Neuron (in vitro differentiated cells): ENCODE data around the gene HOXA3.

Source experiments
- H2AFZ ChIP-seq: one replicate; pipeline ENCODE4 v1.6.1; 2013; ENCODE audit warnings: low read depth, mild to moderate bottlenecking, inconsistent platforms, low read length, moderate library complexity
- H3K27me3 ChIP-seq: one replicate; pipeline ENCODE4 v1.6.1; 2013; ENCODE audit warnings: low read length; ENCODE audit not compliant: insufficient read depth
- H3K36me3 ChIP-seq: one replicate; pipeline ENCODE4 v1.6.1; 2013; ENCODE audit warnings: low read length; ENCODE audit not compliant: insufficient read depth
- H3K4me1 ChIP-seq: one replicate; pipeline ENCODE4 v1.6.1; 2013; ENCODE audit warnings: low read length; ENCODE audit not compliant: insufficient read depth
- H3K4me3 ChIP-seq: 2 replicates; pipeline ENCODE4 v1.5.1; 2013; ENCODE audit warnings: mild to moderate bottlenecking, low read length, moderate library complexity
- H3K9me3 ChIP-seq: one replicate; pipeline ENCODE4 v1.6.1; 2013; ENCODE audit warnings: low read length

Gene HOXA3

DNA sequence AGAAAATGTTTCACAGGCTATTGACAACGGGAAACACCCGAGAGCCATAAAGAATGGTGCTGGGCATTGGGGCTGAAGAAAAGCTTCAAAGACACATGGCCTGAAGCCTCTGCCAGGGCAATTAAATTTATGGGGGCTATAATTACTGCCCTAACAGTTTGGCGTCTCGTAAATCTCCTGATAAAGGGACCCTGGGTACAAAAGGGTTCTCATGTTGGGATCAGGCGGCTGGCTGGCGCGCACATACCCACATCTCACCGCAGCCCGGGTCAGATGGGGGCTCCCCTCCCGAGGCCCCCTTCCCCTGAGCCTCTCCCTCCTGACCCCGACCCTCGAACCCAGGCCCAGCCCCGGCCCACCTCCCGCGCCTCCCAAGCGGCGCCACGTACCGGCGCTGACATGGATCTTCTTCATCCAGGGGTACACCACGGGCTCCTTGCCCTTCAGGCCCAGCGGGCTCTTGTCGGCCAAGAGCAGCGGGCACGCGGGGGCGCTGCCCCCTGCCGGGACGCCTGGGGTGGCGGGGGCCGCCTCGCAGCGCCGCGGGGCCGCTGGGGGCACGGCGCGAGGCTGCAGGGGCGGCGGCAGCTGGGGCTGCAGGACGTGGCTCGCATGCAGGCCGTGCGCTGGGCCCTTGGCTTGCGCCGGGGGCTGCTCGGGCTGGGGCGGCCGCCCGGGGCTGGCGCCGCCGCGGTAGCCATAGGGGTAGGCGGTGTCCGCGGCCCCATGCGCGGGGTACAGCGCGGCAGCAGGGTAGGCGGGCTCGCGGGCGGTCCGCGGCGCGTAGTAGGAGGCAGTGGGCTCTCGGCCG is 22.4 kb downstream of the HOXA3 start:
- H3K27me3 ChIP-seq = peaks cover 95% of the 10 kb centered on the region
- no peaks in the 10 kb centered on the region for H3K36me3 ChIP-seq
- H3K4me1 ChIP-seq = no peaks in the 10 kb centered on the region
- H2AFZ ChIP-seq = peak overlapping the region; percentile 42
- peaks cover 4% of the 10 kb centered on the region for H3K9me3 ChIP-seq
- no peak overlapping the region for H3K4me3 ChIP-seq

DNA sequence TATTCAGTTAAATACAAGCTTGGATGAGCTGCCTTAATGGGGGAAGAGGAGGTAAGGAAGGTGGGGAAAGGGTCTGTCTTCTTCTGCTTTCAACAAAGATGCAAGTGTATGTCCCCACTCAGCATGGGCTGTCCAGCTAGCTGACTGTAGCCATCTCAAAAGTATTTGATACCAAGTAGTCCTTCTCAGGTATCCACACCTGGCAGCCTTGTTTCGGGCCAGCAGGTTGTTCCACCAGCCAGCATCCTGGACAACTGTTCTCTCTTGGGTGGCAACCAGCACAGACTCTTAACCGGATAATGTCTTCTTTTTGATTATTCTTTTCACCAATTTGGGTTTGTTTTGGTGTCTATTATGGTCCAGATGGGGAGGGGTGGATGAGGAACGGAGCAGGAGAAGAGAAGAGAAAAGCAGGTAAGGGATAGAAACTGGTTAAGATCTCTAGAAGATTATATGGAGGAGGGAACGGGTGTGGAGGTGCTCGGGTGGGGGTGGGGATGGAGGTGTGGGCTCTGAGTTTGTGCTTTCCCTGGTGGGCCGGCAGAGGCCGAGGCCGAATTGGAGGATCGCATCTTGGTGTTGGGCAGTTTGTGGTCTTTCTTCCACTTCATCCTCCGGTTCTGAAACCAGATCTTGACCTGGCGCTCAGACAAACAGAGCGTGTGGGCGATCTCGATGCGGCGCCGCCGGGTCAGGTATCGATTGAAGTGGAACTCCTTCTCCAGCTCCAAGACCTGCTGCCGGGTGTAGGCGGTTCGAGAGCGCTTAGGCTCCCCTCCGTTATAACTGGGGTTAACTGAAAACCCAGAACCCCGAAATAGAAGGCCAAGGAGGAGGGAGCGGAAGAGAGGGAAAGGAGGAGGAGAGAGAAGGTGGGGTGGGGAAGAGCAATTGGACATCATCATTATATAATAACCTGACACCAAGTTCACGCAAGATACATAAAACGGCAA is 23.3 kb downstream of the HOXA3 start:
- H2AFZ ChIP-seq = no peak overlapping the region
- no peaks in the 10 kb centered on the region for H3K4me1 ChIP-seq
- no peaks in the 10 kb centered on the region for H3K36me3 ChIP-seq
- no peak overlapping the region for H3K4me3 ChIP-seq
- H3K27me3 ChIP-seq = peaks cover 95% of the 10 kb centered on the region
- H3K9me3 ChIP-seq = peaks cover 4% of the 10 kb centered on the region

DNA sequence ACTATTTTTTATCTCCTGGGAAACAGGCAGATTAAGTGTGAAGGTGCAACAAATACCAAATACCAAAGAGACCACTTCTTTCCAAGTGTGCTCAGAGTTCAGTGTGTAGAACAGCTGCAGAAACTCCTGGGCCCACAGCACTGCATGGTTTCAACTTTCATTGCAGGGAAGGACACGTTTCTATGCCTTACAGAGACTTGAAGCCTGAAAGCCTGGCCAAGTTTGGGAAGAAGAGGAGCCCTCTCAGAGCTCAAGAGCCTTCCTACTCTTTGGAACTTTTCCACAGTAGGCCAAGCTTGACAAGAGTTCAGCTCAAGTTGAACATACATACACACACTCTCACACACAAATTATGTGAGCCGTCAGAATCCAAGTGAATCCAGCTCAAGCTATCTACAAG is 24.3 kb downstream of the HOXA3 start:
- Histone ChIP-seq H2AFZ (no peak overlapping the region), H3K27me3 (peaks cover 95% of the 10 kb centered on the region), H3K4me1 (no peaks in the 10 kb centered on the region), H3K4me3 (no peak overlapping the region), H3K9me3 (peaks cover 4% of the 10 kb centered on the region), H3K36me3 (no peaks in the 10 kb centered on the region)

DNA sequence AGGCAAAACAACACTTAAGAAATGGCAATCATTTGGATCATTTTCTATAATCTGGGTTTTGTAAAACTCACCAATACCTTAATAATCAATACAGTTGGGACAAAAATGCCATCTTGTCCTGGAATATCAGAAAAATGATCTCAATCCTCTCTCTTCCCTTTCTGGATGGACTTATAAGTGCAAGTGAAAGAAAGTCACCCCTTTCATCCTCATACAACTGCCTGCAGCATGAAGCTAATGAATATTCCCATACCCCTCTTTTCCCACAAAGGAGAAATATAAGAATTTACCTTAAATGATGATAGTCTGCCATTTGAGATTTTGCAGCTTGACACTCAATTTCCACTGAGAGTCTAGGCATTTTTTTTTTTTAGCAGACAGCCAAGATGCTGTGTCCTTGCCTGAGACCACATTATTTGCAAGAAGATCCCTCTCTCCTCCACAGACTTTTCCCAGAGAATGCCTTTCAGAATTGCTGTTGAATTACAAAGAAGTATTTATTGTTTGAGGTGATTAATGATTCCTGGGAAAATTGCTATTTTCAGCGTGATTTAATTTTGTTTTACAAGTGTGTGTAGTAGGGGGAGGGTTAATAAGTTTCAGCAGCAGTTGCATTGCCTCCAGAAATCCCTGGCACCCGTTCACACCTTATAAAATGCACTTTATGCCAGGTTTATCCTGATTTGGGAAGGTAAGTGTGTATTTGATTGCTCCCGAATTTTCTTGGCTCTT is 25.6 kb downstream of the HOXA3 start:
- Histone ChIP-seq H2AFZ (no peak overlapping the region), H3K27me3 (peaks cover 96% of the 10 kb centered on the region), H3K4me3 (no peak overlapping the region), H3K36me3 (no peaks in the 10 kb centered on the region), H3K4me1 (no peaks in the 10 kb centered on the region), H3K9me3 (peaks cover 4% of the 10 kb centered on the region)

DNA sequence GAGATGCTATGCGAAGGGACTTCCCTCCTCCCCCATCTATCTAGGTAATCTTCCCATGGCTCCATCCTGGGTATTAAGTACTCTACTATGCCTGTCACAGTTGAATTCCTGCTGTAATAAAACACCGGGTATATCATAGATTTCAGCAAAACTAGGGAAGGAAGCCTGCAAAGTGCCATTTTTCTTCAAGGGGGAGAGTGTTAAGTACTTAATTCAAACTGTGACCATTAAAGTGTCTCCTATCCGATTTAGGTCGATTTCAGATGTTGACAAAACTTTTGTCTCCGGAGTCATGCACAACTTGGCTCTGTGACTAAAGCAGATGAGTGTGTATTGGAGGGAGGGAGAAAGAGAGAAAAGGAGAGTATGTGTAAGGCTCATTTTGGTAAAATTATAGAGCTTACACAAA is 26.4 kb downstream of the HOXA3 start:
- H3K4me3 ChIP-seq = no peak overlapping the region
- no peak overlapping the region for H2AFZ ChIP-seq
- H3K27me3 ChIP-seq = peaks cover 96% of the 10 kb centered on the region
- H3K4me1 ChIP-seq = no peaks in the 10 kb centered on the region
- H3K9me3 ChIP-seq = peaks cover 4% of the 10 kb centered on the region
- H3K36me3 ChIP-seq = no peaks in the 10 kb centered on the region

DNA sequence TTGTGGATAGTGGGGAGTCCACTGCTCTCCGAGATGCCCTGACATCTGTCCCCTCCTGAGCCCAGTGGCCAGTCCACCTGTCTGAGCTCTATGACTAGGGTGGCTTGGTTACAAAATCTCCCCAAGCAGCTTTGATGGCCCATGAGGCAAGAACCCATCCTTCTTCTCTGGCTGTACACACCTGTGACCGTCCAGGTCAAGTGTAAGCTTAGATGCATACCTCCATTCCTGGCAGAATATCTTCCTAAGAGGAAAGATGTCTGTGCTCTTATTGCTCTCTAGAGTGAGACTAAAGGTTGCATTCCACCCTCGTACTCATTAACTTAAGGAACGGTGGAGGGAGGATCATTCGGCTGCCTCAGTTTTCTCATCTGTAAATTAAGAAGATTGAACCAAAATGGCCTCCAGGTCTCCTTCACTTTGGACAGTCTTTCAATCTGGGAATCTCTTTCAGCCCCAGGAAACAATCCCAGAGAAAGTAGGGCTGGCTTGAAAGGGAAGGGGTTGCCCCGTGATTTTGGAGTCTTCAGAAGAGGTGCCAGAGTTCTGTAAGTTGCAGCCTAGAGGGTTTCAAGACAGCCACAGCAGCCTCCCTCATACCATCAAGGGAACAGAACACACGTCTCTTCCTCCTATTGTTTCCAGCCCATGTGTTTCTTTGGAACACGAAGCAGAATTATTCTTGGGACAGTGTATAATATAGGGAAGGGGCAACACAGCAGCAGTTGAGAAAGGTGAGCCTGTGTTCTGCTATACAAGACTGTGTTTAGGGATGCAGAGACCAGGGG is 27.3 kb downstream of the HOXA3 start:
- Histone ChIP-seq H3K36me3 (no peaks in the 10 kb centered on the region), H3K9me3 (peaks cover 4% of the 10 kb centered on the region), H3K4me1 (no peaks in the 10 kb centered on the region), H2AFZ (no peak overlapping the region), H3K4me3 (no peak overlapping the region), H3K27me3 (peaks cover 99% of the 10 kb centered on the region)

DNA sequence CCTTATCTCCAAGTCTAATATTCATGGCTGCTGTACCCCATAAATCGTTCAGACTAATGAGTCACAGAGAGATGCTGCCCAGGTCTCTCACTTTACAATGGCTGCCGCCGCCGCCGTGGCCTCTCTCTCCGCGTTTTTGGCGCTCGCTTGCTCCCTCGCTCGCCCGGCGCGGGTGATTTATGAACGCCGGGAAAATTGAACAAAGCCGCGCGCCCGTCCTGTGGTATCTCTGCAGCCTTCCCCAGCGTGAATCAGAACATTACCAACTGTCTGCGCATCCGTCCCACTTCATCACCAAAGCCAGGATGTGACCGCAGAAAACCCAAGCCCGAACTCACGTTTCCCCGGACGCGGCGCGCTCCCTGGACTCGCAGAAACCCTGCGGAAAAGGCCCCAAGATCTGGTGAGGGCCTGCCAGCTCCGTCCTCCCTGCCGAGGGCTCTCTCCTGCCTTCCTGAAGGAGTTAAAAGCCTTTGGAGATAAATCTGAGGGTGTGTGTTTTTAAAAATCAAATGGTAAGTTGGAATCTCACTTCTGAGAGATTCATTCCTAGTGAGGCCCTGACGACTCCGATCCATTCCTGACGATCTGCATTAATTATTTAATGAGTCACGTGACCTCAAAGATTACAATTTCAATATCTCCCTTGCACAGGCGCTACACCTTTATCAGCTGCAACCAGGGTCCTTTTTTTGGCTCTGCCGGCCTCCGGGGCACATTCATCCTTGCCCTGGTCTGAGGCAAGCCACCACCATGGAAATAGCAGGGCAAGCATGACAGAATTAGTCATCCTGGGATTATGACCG is 28.1 kb downstream of the HOXA3 start:
- H3K9me3 ChIP-seq = peaks cover 2% of the 10 kb centered on the region
- no peaks in the 10 kb centered on the region for H3K36me3 ChIP-seq
- H3K4me1 ChIP-seq = no peaks in the 10 kb centered on the region
- peaks cover 98% of the 10 kb centered on the region for H3K27me3 ChIP-seq
- no peak overlapping the region for H2AFZ ChIP-seq
- no peak overlapping the region for H3K4me3 ChIP-seq

DNA sequence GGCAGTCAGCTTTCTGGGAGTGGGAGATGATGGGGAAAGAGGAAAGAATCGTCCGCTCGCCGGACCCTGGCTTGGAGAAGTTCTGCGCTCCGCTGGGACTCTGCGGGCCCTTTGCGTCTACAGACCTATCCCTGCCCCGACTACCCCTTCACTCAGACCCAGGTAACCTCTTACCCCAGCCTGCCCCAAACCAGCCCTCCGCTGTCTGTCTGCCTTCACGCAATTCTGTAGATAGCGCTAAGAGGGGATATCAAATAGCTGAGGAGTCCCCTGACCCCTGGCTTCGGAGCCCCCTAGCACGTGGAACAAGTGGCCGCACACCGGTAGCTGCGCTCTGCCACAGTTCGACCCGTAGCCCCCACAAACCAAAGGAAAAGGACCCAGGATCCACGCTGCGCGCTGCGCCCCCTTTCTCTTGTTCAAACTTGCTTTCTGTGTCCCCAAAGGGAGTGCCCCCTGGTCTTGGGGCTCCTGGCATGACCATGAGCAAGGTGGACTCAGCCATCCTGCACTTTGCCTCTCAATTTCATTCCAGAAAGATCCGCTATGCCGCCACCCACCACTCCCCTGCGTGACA is 28.8 kb downstream of the HOXA3 start:
- no peaks in the 10 kb centered on the region for H3K4me1 ChIP-seq
- no peak overlapping the region for H3K4me3 ChIP-seq
- no peaks in the 10 kb centered on the region for H3K36me3 ChIP-seq
- H3K9me3 ChIP-seq = no peaks in the 10 kb centered on the region
- no peak overlapping the region for H2AFZ ChIP-seq
- peaks cover 97% of the 10 kb centered on the region for H3K27me3 ChIP-seq

DNA sequence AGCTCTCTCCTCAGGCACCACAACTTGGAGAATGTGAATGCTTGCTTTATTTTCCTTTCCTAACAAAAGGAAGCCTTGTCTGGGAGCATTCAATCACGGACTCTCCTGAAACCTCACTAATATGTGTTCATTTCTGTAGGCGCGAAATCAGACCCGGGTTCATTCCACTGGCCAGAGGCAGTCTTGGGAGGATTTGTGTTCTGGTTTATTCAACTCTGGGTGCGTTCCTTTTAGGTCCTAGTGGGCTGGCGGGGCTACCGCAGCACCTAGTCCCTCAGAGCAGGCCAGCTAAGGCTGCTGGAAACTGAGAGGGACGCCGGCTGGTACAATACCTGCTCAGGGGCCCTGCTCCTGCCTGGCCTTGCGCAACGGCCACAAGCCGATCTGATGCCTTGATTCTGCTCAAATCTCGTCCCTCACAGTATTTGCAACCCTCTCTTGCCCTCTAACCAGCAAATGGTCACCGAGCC is 29.3 kb downstream of the HOXA3 start:
- no peak overlapping the region for H3K4me3 ChIP-seq
- H3K27me3 ChIP-seq = peaks cover 97% of the 10 kb centered on the region
- H3K9me3 ChIP-seq = no peaks in the 10 kb centered on the region
- H3K4me1 ChIP-seq = no peaks in the 10 kb centered on the region
- no peak overlapping the region for H2AFZ ChIP-seq
- no peaks in the 10 kb centered on the region for H3K36me3 ChIP-seq

DNA sequence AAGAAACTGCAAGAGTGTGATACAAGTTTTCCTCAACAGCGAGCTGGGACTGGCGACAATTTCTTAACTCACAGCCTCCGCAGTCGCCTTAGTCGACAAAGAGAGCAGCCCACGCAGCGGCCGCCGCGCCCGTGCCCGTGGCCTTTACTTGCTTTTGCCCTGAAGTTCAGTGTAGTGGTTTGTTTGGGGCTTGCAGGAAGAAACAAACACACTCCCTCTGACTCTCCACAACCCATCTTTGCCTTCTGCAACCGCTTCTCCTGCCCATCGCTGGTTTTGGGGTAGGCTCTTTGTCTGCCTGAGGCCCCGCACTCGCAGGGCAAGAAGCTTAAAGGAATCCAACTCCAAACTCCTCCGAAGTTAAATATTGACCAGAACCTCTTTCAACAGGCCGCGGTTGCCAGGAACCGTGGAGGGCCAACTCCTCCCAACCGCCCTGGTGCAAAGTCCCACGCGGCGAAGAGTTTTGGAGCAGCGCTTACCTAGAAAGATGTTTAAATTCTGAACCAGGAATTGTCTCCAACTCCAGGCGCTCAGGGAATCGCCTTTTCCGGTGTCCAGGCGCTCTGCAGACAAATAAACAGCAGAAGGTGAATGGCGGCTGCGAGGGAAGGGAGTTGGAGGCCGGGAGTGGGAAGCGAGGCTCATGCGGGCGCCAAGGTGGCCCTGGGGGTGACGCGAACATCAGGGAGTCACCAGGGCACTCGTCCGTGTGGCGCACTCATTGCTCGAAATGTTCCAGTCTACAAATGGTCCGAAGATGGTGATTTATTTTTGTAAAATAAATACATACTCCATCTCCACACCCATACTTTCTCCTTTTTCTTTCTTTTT is 30.1 kb downstream of the HOXA3 start:
- no peak overlapping the region for H3K4me3 ChIP-seq
- H3K36me3 ChIP-seq = no peaks in the 10 kb centered on the region
- no peaks in the 10 kb centered on the region for H3K4me1 ChIP-seq
- no peaks in the 10 kb centered on the region for H3K9me3 ChIP-seq
- H2AFZ ChIP-seq = no peak overlapping the region
- H3K27me3 ChIP-seq = peaks cover 97% of the 10 kb centered on the region

DNA sequence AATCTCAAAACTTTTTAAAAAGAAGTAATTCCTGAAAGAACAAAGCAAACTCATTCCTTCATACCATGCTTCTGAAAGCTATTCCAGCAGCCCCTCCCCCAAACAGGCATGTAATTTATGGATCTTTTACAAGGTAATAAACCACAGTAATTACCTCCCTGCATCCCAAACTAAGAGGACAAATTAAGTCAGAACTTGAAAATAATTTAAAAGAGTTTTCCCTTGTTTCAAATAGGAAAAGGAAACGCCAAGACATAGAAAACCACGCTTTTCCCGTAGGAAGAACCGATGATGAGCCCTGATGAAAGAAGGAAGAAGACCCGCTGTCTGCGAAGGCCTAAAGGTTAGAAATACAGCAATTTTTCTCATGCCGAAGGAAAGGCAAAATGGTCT is 30.7 kb downstream of the HOXA3 start:
- Histone ChIP-seq H3K36me3 (no peaks in the 10 kb centered on the region), H3K4me1 (no peaks in the 10 kb centered on the region), H3K4me3 (no peak overlapping the region), H2AFZ (no peak overlapping the region), H3K9me3 (no peaks in the 10 kb centered on the region), H3K27me3 (peaks cover 97% of the 10 kb centered on the region)
